NCI-H748 (cell line): Measurements from ENCODE around the gene CDHR2.

ENCODE experiments used
- DNase-seq: peaks from one replicate; lab custom pipeline; 2025; ENCODE audit not compliant: unreplicated experiment; lab: John Stamatoyannopoulos, UW

CDHR2 gene

DNA sequence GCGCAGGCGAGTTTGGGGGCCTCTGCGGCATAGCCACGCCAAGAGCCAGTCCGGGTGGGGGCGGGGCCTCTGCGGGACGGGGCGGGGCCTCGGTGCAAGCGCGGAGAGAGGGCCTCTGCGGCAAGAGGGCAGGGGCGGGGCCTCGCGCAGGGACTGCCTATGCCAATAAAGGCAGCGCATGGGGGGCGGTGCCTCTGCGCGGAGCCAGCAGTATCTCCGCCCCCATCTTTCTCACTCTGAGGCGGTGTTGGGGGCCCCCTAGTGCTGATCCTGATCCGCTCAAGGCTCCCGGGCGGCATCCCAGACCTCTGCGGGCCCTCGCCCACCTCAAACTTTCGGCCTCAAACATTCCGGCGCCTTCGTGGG is 70.0 kb downstream of the CDHR2 start:
- DNase-seq, result no peak

DNA sequence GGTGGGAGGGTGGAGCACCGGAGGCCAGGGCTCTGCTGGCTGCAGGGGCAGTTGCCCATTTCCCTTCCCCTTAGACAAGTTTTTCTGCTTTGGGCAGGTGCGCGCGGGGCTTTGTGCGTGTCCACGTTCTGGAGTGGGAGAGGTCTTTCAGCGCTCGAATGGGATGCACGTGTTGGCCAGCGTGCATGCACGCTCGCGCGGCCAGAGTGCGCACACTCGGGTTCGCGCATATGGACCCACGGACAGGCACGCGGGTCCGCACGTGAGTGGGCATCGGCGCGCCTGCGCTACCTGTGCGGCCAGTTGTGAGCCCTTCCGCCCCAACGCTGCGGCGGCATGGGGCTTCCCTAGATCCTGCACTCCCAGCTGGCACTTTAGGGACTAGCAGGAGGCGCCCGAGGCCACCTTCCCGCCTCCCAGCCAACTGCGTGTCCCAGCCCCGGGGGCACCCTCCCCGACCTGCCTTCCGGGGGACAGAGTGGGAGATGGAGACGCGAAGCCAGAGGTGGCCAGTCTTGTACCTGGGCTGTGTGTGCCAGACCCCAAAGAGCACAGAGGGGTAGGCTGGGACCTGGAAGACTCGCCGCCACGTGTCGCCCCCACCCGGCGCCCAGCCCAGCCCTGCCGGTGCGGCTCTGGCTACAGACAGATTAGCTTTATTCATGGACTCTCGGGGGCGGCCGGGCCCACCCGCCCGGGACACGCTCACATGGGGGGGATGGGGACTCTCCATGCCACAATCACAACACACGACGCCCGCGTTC is 70.6 kb downstream of the CDHR2 start:
- no peak for DNase-seq

GRCh38 chr5:176620333-176620981 is 71.3 kb downstream of the CDHR2 start:
- peak; percentile 14 for DNase-seq

DNA sequence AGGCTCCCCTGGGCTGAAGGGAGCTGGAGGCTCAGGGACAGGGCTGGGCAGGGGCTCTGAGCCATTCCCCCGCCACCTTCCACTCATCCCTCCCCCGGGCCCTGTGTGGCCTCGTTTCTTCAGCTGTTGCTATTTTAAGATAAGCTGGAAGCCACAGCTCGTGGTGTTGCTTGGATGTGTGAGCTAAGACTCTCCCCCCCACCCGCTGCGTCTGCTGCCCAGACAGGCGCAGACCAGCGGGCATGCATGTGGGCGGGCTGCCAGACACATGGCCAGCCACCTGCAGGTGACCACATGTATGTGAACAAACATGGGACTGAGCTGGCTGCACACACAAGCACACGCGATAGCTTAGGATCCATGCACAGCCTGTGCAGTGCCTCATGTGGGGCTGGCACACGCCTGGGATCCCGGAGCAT is 72.5 kb downstream of the CDHR2 start:
- no peak for DNase-seq

DNA sequence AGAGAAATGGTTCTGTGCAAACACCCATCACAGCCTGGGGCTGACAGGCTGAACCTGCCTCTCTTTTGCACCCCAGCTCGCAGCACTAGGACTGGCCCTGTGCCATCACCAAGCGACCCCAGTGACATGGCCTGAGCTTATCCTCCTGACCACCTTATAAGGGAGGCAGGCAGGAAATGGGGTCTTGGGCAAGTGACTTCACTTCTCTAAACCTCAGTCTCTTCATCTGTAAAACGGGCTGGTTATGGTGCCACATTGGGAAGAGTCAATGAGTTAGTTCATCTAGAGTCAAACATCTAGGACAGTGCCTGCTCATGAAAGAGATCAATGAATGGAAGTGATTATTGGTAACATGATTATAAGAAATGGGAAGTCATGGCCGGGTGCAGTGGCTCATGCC is 75.0 kb downstream of the CDHR2 start:
- DNase-seq, result no peak

DNA sequence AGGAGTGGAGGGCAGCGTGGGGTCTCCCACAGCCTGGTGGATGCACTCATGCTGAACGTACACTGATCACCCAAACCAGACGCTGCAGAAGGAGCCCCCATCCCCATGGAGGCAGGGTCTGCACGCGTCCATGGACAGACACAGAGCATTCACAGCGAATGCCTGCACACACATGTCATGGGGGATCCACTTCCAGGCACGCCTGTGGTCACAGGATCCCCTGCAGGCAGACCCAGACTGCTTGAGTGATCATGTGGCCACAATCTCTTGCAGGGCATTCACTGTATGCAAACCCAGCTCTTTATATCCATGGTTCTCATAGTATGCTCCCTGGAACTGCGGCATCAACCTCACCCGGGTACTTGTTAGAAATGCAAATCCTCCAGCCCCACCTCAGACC is 75.8 kb downstream of the CDHR2 start:
- DNase-seq, result no peak

- no peak for DNase-seq
Measured at GRCh38 chr5:176625512-176625911, 76.4 kb downstream of the CDHR2 start.

GRCh38 chr5:176625966-176626875 is 77.1 kb downstream of the CDHR2 start:
- DNase-seq, result no peak

- DNase-seq, result peak; percentile 14
Measured at GRCh38 chr5:176626876-176627236, 77.7 kb downstream of the CDHR2 start.

DNA sequence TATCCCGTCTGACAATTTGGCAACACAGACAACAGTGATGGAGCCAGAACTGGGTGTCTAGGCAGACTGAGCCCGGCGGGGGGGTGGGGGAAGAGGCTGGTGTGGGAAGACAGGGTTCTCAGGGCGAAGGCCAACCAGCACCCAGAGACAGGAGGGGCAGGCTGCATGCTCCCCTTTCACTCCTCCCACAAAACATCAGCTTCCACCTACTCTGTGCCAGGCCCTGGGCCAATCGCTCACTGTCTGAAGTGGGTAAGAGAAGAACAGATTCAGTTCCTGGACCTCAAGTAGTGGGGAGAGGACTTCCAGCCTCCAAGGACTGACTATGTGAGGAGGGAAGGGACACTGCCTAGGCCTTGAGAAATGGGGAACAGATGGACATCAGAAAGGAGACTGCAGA is 78.4 kb downstream of the CDHR2 start:
- no peak for DNase-seq

- no peak for DNase-seq
Measured at GRCh38 chr5:176628406-176629228, 79.5 kb downstream of the CDHR2 start.

DNA sequence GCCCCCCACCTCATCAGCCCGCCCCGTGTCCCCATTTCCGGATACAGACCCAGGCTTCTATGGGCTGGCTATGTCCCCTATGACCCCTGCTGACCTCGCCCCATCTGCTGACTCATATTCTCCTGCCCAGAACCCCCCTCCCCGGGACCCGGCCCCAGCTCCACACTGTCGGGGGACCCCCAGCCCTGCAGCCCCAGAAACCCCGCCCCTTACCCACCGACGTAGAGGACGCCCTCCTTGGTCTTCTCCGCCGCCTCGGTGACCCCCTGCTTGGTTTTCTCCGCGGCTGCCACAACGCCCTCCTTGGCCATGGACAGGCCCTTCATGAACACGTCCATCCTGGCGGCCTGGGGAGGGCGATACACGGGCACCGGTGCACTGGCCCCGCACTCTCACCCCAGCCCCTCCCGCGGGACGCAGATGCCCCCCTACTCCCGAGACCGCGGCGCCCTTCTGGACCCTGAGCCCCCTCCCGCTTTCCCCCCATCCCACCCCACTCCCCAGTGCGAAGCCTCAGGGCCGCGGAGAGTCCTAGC is 80.2 kb downstream of the CDHR2 start:
- DNase-seq, result no peak

DNA sequence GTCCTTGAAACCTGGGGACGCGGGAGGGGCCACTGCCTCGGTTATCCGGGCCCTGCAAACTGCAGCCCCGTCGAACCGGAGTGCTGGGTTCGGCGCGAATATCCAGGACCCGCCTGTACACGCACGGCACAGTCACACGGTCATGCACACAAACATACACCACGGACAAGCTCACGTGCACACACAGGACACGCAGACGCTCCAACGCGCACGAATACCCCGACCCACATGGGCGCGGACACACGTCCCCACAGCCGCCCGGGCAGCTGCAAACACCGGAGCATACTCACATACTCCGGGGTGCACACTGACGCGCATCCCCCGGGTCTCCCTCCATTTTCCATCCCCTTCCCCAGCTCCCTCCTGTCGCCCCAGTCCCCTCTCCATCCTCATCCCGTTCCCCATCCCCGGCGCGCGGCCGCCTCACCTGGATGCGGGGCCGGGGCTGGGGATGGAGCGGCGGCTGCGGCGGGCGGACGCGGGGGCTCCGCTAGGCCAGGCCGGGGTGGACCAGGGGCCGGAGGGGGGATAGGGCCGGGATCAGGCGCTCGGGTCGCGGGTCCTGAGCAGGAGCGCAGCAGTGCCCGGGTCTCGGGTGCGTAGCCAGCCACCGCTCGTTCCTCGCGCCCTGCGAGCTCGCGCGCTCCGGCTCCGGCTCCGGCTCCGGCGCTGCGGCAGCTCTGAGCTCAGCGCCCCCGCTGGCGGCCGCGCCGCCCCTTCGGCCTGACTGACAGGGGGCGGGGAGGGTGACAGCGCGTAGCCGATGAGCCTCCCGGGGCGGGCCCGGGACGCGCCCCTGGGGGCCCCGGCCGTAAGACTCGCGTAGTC is 80.9 kb downstream of the CDHR2 start, which contains the start of the genes EIF4E1B and SNCB:
TSS of gene EIF4E1B (plus strand) at position 823 of the 828 bp plus-strand sequence. CDS start 12,113 bp downstream, outside the sequence.
TSS of gene SNCB (minus strand) at position 682 of the 828 bp plus-strand sequence. CDS start 880 bp downstream, outside the sequence.
- peak; percentile 73 for DNase-seq

- peak; percentile 65 for DNase-seq
Measured at GRCh38 chr5:176630681-176631222, 81.6 kb downstream of the CDHR2 start.

- DNase-seq, result no peak
Measured at GRCh38 chr5:176631383-176632200, 82.5 kb downstream of the CDHR2 start.

DNA sequence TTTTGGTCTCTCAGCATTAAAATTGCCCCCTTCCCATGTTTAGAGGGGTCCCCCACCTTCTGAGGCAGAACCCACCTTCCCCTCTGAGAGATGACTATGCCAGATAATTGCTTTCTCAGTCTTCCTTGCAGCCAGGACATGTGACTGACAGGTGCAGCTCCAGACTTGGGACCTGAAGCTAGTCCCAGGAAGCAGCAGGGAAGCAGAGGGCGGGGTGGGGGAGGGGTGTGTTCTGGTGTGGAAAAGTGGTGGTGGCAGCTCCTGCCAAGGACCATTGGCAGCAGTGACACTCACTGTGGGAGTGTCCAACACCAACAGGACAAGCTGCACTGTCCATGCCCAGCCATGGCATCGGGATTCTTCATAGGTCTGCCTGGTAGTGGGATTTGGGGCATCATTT is 83.6 kb downstream of the CDHR2 start:
- no peak for DNase-seq

GRCh38 chr5:176633598-176633997 is 84.5 kb downstream of the CDHR2 start:
- DNase-seq, result no peak

DNA sequence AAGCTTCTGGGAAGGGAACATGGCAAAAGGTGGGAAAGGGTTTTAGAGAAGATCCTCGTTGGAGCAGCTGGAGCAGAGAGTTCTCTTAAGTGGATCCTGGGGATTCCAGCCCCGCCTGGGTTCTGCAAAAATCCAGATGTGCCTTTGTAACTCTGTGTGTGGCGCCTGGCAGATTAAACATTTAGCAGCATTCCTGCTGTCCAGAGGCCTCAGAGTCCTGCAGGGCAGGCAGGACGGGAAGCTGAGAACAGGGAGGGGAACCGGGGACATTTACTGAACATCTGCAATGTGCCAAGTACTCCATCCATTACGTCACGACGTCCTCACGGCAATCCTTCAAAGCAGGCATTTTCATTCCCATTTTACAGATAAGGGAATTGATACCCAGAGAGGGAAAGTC is 87.3 kb downstream of the CDHR2 start:
- DNase-seq, result no peak
